ENCODE measurements around the gene KPTN. TPM values are rescaled to one million over a fixed set of nuclear protein-coding genes. Genes with fewer than 3 reads are reported as not detected.
"Not testable (repeated sequence)": the region's sequence is repeated elsewhere in the genome, so short reads cannot be mapped to it uniquely, and the experiment has no call there.

The KPTN gene
- total RNA-seq, 1 experiment from 2014 or later = 20.9 TPM

DNA sequence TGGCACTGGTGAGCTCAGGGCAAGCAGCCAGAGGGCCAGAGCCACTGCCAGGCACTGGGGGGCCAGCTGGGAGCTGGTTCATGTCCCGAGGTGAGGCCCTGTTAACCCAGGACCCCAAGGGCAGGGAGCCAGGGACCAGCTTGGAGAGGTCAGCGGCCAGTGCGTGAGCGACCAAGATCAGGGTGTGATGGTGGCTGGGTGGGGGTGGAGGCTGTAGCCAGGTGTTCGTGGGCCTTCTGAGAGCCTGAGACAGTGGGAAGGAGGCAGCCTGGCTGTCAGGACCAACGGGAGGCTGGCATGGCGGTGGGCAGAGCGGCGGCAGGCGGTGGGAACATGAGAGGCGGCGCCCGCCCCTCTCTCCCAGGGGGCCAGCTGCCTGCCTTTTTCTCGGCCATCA lies 8.1 kb upstream of the KPTN start:
- no peak for DNase-seq (ENCODE audit: low read depth)

DNA sequence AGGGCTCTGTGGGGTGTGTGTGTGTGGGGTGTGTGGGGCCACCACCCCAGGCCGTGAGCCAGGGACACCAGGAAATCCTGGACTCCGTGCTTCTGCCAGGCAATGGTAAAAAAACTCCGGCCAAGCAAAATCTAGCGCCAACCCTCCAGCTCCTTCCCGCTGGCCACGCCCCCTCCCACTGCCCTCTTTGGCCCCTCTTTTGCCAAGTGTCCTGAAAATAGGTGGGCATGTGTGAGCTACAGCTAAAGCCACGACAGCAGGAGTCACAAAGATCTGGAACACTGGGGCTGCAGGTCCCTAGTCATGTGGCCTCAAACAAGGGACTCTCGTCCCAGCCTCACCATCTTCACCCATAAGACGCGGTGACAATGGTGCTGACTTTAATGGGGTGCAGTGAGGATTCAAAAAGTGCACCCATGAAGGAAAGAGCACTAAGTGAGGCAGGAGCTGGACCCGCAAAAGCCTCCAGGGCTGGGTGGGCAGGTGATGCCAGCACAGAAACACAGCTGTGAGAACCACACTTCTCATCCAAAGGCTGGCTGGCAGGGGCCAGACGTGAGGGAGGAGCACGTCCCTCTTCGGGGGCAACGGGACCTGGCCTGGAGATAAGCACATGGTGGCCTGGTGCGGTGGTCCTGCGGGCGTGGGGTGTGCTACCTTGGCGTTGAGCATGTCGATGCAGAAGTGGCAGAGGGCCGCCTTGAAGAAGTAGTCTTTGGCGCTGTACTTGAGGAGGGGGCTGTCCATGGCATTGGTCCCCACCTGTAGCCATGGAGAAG lies 7.5 kb upstream of the KPTN start:
- DNase-seq (ENCODE audit: low read depth) = no peak

DNA sequence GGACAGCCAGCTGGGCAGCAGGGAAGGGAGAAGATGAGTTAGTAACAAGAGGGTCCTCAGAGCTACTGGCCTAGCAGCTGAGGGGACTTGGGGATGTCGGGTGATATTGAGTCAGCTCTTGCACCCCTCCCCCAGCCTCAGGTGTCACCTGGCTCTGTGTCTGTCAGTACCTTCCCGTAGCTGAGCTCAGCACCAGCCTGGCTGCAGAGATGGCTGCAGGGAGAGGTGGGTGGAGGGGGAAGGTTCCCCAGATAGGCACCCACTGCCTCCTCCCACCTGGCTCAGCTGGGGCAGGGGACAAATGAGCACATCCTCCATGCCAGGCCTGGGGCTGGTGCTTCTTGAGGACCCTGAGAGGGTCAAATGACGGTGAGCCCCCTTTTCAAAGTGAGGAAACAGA lies 6.8 kb upstream of the KPTN start:
- DNase-seq (ENCODE audit: low read depth) = no peak

DNA sequence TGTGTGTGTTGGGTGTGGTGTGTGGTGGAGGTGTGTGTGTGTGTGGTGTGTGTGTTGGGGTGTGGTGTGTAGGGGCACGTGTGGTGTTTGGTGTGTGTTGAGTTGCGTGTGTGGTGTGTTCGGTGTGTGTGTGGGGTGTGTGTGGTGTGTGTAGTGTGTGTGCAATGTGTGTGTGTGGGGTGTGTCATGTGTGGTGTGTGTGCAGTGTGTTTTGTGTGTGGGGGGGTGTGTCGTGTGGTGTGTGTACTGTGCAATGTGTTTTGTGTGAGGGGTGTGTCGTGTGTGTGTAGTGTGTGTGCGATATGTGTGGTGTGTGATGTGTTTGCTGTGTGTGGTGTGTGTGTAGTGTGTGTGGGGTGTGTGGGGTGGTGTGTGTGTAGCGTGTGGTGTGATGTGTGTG lies 6.0 kb upstream of the KPTN start:
- DNase-seq (ENCODE audit: low read depth) = no peak

DNA sequence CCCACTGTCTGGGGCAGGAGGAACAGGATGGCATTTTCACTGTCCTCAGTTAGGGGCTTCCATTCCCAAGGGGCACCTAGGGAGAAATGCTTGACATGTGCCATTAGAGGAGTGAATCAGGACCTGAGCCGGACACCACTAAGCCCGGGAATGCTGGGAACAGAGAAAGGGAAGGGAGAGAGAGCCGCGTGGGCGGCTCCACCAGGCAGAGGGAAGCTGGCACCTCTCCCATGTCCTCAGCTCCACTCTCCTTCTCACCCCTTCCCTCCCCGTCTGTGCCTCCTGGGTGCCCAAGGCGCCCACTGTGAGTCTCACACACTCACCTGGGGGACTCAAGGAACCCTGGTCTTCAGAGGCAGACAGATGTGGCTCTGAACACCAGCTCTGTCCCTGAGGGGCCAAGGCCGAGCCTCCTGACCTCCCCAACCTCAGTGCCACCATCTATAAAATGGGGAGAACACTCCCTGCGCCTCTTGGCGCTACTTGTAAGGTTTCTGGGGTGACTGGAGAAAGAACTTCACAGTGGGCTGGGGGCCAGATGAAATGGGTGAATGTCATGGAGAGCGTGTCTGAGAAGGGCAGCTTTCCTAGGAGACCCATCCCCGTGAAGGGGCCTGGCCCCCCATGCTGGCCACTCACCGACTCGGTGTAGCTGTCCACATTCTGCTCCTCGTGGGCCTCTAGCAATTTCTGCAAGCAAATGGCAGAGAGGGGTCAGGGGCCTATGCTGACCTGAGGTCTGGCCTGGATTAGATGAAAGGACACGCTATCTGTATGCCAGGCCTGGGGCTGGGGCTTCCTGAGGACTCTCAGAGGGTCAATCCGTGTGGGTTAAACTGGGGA lies 5.3 kb upstream of the KPTN start:
- no peak for DNase-seq (ENCODE audit: low read depth)

DNA sequence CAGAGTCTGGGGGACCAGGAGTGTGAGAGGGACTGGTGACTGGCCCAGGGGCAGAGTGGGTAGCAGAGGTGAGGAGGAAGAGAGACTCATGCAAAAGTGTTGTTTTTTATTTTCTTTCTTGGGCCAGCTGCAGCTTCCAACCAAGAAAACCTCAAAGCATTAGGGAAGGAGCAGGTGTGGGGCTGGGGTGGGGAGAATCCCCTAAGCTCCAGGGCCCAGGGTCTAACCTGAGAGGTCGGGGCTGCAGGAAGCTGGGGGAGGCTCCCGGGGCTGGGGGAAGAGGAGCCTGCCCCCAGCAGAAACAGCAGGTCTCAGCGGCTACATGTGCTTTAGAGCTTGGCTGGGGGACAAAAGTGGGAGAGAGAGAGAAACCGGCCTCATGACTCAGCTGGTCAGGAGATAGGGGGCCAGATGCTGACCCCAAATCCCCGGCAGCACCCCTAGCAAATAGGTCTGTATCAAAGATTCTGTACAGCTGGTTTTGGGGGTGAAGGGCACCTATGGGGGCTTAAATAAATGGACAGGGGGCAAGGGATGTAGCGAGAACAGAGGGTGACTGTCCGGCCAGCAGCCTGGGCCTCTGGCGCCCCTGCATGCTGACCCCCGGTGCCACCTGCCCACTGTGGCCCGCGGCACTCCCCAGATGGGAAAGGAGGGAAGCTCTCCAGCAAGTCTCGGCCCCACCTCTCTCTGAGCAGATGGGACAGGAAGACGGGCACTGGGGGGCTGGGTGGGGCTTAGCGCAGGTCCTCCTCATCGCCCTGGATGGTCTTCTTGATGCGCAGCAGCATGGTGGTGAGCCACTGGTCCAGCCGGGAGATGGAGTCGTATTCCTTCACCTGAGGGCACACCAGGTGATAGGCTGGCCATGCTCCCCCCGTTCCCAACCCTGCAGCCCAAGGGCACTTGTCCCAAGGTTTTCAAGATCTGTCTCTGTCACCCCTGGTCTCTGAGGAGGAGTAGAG lies 3.8 kb upstream of the KPTN start:
- DNase-seq (ENCODE audit: low read depth) = no peak

DNA sequence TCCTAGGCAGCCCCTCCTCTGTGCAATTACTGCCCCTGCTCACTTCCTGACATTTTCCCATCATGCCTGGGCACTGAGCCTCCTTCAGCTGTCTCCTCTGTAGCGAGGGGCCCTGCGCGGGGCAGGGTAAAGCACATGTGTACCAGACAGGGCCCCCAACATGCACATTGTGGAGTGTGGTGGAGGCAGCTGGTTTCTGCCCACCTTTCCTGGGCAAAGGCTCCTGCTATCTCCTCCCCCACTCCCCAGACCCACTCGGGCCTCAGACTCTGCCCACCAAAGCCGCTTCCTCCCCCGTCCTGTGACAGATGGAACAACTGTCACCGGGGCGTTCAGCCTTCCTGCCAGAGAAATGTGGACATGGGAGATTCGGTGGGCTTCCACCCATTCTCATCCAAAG lies 2.9 kb upstream of the KPTN start:
- DNase-seq (ENCODE audit: low read depth) = no peak

DNA sequence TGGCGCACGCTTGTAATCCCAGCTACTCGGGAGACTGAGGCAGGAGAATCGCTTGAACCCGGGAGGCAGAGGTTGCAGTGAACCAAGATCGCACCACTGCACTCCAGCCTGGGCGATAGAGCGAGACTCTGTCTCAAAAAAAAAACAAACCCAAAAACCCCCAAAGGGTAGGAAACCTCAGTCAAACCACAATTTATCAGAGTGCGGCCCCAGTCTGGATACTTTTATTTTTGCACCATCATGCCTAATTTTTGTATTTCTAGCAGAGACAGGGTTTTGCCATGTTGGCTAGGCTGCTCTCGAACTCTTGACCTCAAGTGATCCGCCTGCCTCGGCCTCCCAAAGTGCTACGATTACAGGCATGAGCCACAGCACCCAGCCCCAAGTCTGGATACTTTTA lies 2.2 kb upstream of the KPTN start:
- DNase-seq (ENCODE audit: low read depth) = not testable (repeated sequence)

DNA sequence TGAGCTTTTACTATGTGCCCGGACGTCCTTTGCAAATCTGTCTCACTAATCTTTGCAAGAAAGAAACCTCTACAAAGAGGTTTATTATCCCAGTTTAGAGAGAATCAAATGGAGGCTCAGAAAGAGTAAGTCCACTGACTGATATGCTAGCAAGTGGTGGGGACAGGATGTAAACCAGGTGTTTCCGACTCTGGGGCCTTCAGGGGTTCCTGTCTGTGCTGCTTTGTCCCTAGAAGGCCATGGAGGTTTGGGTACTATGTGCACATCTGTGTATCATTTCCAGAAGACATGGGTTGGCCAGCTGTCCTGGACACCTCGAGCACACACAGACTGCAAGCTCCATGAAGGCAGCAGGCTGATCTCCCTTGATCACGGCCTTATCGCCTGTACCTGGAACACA lies 1.2 kb upstream of the KPTN start:
- DNase-seq (ENCODE audit: low read depth) = no peak

DNA sequence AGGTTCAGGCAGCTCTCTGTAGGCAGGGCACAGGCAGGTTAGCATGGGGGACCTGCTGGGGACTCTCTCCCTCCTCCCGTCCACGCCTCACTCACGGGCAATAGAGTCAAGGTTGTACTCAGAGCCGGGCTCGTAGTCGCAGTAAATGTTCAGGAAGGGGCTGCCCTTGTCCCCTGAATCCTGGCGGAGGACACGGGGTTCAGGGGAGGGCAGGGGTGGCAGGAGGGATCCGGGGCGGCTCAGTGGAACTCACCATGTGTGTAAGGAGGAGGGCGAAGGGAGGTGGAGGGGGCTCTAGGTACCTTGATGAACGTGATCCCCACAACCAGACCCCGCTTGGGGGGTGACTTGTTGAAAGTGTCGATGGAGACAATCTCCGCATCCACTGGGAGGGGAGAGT lies 819 bp downstream of the KPTN start:
- DNase-seq (ENCODE audit: low read depth) = no peak

DNA sequence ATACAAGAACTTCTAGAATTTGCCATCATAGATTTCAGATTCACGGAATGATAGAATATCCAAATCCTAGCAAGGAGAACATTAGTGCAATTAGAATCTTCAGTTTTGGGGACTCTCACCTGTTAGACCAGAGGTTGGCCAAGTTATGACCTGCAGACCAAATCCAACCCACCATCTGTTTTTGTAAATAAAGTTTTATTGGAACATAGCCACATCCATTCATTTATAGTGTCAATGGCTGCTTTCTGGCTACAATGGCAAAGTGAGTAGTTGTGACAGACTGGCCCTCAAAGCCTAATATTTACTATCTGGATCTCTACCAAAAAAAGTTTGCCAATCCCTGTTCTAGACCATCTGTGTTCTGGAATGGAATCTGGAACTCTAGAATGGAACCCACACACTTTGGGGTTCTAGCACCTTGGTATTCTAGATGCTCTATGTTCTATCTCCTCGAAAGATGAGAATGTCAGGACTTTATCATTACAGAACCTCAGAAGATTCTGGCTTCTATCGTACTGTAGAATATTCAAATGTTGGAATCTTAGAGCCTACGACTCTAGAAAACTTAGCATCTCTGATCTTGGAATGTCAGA lies 2.5 kb downstream of the KPTN start:
- no peak for DNase-seq (ENCODE audit: low read depth)

DNA sequence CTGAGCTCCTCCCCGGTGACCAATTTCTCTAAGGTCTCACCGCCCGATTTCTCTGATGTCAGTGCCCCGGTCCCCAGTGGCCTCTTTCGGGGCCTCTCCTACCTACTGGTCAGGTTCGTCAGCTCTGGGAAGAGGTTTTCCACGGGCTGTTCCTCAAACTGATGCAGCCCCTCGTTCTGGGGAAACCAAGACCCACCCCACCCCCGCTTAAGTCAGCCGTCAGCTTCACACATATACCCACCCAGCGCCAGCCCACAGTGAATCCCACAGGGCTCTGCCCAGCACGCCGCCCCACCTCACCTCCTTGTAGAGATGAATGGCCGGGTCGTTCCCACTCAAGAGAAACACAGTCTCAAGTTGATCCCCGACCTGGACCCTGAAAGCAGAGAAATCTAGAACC lies 3.4 kb downstream of the KPTN start:
- DNase-seq (ENCODE audit: low read depth) = no peak

DNA sequence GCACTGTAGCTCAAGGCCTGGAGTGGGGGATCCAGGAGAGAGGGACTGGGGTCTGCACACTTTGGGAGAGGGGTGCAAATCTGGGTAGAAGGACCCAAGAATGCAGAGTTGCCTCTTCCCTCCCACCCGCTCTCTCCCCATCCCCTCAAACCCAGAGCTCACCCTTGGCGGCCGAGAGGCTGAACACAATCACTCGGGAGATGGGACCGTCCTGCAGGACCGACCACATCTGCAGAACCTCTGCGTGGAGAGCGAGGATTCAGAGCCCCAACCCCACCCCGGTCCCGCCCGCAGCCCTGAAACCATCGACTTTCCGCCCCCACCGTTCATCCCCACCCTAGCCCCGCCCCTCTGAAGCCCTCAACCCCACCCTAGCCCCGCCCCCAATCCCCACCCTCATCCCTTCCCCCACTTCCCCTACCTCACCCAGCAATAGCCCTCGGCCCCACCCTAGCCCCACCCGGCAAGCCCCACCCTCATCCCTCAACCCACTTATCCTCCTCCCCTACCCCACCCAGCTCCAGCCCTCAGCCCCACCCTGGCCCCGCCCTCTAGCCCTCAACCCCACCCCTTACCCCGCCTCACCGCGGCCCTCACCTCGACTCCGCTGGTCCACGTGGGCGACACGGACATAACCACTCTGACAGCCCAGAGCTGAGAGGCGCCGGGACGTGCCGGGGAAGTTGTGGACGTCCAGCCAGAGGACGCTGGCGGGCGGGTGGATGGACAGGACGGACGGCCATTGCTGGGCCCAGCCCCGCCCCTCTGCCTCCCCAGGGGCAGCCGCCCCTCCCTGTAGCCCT lies 4.1 kb downstream of the KPTN start:
- DNase-seq (ENCODE audit: low read depth) = no peak

DNA sequence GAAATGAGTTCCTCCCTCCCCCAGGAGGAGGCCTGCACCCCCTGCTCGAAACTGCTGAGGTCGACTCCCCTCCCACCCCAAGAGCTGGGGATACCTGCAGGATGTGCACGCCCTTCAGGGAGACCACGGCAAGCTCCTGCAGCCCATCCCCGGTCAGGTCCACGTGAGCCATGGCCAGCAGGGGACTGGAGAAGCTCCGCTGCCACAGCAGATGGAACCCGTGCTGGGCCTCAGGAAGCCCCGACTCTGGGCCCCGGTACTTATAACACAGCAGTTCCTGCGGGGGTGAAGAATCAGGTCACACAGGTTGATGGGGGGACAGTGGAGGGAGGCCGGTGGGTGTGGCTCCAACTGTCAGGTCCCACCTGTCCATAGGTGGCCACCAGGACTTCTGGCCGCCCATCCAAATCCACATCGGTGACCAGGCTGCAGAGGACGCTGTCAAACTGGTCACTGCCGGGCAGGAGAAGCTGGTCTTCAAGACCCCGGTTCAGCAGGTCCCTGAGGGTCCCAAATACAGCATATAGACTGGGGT lies 7.5 kb downstream of the KPTN start:
- no peak for DNase-seq (ENCODE audit: low read depth)

DNA sequence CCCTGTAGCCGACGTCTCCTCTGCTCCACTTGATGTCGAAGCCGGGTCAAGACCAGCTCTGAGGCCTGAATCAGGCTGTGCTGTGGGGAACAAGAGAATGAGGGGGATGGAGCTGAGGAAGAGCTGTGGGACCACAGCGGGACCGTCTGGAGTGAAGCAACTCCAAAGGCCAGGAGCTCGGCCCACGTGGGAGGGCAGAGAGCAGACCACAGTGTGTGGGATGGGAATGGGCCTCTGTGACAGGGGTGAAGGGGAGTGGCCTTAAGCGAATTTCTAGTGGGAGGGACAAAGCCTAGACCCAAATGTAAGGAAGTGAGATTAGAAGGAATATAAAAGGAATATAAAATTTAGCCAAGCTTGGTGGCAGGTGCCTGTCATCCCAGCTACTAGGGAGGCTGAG lies 8.6 kb downstream of the KPTN start:
- no peak for DNase-seq (ENCODE audit: low read depth)

DNA sequence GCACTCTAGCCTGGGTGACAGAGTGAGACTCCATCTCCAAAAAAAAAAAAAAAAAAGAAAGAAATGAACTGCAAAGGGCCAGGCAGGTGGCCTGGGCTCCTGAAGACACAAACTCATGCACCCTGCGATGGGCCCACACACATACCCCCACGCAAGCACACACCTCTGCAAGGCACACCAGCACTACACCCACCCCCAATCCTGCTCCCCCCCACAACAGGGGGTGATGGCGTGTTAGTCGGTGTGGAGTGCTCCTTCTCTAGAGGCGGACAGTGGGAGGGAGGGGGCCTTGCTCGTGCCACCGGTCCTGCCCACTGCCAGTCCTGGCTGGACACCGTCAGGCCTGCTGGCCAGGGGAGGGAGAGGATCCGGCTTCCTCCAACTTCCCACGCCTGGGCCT lies 10.7 kb downstream of the KPTN start:
- no peak for DNase-seq (ENCODE audit: low read depth)

DNA sequence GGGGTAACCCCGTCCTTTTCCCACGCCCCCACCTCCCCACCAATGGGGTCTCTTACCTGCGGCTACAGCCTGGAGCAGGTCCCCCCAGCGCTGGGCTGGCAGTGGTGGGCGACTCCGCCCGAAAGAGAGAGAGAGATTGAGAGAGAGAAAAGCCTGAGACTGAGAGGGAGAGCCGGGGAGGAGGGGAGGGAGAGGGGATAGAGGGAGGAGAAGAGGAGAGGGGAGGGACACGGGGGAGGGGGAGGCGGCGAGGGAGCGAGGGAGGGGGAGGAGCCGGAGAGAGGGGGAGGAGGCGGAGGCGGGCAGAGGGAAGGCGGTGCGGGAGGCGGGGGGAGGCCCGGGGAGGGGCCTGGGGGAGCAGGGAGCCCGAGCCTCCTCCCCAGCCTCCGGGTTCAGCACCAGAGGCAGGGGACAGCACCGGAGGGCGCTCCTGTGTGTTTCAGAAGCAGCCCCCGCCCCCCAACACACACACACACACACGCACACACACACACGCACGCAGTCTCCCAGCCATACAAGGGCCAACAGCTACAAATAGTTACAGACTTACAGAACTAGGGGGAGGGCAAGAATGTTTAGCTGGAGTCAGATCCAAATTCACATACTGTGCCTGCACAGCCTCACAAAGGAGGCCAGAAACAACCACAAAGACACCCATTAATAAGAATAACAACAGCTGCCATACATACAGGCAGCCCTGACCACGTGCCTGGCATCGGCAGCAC lies 12.1 kb downstream of the KPTN start, which contains the start of gene SLC8A2:
Gene SLC8A2 (minus strand): TSS at position 161 of the 725 bp plus-strand sequence. CDS start 5,490 bp downstream, outside the sequence.
- peak; percentile 43 for DNase-seq (ENCODE audit: low read depth)

DNA sequence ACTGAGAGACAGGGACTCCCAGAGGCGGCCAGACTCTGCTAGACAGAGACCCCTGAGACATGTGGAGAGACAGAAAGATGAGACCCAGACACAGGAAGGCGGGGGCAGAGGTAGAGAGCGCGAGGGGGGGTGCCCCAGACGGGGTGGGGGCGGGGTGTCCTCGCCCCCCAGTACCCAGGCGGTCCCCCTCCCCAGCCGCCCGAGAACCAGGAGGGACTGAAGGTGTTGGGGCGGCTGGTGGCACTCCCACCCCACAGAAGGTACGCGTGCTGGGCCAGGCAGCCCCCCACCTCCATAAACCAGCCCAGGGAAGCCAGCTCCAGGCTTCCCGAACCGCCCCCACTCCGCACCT lies 12.7 kb downstream of the KPTN start:
- no peak for DNase-seq (ENCODE audit: low read depth)

DNA sequence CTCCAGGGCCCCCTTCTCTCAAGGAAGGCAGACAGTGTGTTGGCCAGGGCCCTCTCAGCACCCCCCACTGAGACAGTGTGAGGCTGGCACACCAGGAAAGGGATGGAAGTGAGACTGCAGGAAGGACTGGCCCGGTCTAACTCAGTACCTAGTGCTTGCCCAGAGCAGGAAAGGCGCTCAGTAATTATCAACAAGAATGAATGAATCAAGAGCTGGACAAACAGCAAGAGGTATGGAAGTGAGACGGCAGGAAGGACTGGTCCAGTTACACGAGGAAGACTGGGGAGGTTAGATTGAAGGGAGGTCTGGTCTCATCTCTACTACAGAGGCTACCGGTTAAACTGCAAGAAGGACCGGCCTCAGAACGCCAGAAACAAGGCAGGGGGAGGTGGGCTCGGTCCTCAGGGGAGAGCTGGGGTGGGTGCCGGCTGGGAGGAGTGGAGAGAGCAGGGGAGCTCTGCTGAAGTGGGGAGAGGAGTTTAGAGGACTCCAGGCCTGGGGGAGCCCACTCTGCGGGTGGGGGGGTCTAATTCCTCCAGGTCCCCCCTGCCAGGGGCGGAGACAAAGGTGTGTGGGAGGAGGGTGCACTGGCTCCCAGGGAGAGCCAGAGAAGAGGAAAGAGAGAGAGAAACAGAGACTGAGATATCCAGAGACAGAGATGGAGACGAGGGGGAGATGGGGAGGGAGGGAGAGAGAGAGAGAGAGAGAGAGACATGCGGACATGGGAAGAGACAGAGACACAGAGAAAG lies 13.4 kb downstream of the KPTN start:
- DNase-seq (ENCODE audit: low read depth) = no peak

Measured in HT1080 (cell line).